AG09309 (cell line): ENCODE data around the gene RAI1.

Experiments
- DNase-seq: peaks from one replicate; pipeline ENCODE4 v3.0.0-alpha.2; 2010; ENCODE audit warnings: low read depth
- H3K4me3 ChIP-seq: 2 replicates; pipeline ENCODE4 v1.5.1; 2011; ENCODE audit warnings: mild to moderate bottlenecking, low read depth, low read length, moderate library complexity; ENCODE audit not compliant: control insufficient read depth
- TF ChIP-seq, protein P1 (sequence below): IDR thresholded peaks from 2 replicates; pipeline ENCODE4 v1.5.1; 2011; ENCODE audit warnings: mild to moderate bottlenecking, low read depth, low read length, inconsistent platforms; ENCODE audit not compliant: insufficient read depth, control insufficient read depth; ENCODE audit errors: missing control alignments

Gene RAI1

DNA sequence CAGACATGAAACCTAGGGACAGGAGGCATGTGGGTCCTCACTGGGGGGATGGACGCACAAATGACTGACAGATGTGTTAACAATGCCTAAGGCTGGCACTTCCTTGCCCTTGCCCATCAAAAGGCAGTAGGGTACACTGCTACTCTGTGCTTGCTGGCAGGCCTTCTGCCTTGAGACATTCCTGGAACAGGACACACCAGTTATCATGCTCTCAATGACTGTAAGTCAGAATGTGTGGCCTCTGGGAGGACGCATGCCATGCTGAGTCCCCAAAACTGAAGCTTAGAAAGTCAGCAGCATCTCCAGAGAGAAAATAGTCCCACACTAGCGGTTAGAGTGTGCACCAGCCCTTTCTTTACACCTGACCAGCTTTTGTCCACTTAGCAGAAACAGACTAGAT, 171.7 kb downstream of the RAI1 start:
- no peak for DNase-seq
- TF ChIP-seq, protein P1, sequence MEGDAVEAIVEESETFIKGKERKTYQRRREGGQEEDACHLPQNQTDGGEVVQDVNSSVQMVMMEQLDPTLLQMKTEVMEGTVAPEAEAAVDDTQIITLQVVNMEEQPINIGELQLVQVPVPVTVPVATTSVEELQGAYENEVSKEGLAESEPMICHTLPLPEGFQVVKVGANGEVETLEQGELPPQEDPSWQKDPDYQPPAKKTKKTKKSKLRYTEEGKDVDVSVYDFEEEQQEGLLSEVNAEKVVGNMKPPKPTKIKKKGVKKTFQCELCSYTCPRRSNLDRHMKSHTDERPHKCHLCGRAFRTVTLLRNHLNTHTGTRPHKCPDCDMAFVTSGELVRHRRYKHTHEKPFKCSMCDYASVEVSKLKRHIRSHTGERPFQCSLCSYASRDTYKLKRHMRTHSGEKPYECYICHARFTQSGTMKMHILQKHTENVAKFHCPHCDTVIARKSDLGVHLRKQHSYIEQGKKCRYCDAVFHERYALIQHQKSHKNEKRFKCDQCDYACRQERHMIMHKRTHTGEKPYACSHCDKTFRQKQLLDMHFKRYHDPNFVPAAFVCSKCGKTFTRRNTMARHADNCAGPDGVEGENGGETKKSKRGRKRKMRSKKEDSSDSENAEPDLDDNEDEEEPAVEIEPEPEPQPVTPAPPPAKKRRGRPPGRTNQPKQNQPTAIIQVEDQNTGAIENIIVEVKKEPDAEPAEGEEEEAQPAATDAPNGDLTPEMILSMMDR = no peak
- no peak overlapping the region for H3K4me3 ChIP-seq

DNA sequence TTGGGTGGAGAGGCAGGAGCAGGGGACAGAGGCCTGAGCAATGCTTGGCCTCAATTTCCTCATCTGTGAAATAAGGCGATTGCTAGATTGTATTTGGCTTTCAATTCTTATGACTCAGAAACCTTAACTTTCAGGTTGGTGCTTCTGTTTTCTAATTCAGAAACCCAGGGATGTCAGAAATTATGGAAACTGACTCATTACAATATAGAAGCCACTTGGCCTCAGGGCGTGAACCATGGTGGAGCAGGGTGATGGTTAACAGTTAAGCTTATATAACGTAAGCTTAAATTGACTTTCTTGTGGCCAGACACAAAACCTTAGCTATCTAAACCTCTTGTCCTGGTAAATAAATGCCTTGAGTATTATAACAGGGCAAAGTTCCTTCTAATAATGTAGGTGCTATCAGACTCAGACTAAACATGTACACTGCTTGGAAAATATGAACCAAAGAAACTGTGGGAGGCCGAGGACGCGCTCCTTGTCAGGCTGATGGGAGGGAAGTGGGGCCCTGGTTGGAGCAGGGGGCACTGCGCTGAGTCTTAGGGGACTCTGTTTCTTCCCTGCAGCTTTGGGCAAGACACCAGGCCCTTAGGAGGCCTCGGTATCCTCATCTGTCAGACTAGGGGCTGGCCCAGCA, 172.7 kb downstream of the RAI1 start:
- no peak overlapping the region for H3K4me3 ChIP-seq
- TF ChIP-seq, protein P1 = no peak
- DNase-seq = no peak

DNA sequence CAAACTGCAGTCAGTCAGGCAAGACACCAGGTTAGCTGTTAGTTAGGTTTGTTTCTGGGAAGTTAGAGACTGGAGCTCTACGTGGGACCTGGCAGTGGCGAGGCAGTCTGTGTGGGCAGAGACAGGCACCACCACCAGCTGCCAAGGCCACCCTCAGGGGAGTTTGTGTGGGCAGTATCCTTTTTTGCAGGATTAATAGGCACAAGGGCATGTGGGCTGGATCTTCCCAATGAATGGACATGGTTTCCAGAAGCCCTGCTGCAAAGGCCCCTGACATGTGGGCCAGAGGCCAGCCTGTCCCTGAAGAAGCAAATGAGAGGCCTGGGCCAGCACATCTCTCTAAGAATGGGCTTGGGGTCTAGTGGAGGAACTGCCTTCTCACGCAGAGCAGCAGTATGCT, 174.7 kb downstream of the RAI1 start:
- TF ChIP-seq, protein P1 = no peak
- DNase-seq = no peak

DNA sequence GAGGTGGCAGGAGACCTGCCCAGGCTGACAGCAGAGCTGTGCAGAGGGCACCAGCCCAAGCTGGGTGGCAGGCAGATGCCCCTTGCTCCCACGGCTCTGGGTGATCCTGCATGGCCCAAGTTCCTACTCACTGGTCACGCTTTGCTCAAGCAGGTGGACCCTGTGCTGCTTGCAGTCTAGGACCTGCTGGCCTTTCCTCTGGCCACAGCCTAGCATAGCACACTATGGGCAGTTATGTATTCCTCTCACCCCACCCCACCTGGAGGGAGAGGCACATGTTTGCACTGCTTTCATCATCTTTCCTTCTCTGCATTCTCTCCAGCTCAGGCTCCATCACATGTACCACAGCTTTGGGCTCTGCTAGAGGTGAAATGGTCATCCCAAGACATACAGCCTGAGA, 175.1 kb downstream of the RAI1 start:
- TF ChIP-seq, protein P1 = no peak
- no peak for DNase-seq
- no peak overlapping the region for H3K4me3 ChIP-seq

More for the DNA sequence above, 174.7 kb downstream of the RAI1 start:
- no peak overlapping the region for H3K4me3 ChIP-seq

DNA sequence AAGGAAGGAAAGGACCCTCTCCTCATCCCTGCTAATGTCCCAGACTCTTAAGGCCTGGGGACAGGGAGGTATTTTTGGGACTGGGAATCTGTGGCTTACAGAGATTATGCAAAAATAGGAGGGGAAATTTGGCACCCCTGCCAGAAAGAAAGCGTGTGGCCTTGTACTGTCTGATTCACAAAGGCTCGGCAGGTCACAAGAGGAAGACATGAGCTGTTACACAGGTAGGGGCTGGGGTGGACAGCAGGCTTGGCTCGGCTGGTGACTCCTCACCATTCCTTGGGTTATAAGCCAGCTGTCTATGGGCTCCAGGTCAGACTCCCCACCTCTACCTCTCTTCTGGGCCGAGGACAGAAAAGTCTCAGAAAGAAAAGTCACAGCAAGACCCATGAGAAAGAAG, 176.2 kb downstream of the RAI1 start:
- no peak for DNase-seq
- no peak overlapping the region for H3K4me3 ChIP-seq
- TF ChIP-seq, protein P1 = no peak

DNA sequence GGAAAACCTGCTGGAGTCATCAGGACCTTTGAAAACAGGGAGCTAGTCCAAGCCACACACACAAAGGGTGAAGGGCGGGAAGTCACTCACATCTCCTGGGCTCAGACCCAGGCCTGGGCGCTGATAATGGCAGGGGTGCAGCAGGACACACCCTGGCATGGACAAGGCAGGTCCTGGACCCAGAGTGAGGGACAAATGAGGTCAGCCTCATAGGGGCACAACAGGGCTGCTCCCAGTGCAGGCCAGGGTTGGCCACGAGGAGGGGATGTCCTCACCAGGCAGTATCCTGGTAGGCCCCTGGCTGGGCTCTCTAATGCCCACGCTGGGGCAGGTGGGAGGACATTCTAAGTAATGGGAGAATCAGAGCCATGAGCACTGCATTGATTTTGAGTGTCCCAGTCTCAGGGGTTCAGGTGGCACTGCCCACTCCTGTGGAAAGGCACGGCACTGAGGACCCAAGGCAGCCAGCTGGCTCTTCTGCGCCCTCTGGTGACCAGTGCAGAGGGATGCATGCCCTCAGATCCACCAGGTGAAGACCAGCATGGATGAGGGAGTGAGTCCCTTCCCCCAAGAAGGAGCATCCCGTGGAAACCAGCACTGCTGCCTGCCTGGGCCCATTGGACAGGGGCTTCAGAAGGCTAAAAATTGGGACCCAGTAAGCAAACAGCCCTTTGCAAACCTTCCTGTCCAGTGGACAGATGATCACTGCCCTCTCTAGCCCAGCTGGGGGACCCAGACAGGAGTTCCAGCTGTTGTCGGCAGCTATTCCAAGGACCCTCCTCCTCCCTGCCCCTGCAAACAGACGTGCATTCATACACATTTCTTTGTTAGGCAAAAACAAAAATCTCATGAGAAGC, 178.9 kb downstream of the RAI1 start:
- no peak for DNase-seq
- no peak overlapping the region for H3K4me3 ChIP-seq
- TF ChIP-seq, protein P1 = peak; percentile 98
